ENCODE measurements around the gene CPNE6.
A peak's percentile ranks its signal among the peaks of the same experiment; 100 is the strongest.

The CPNE6 gene

DNA sequence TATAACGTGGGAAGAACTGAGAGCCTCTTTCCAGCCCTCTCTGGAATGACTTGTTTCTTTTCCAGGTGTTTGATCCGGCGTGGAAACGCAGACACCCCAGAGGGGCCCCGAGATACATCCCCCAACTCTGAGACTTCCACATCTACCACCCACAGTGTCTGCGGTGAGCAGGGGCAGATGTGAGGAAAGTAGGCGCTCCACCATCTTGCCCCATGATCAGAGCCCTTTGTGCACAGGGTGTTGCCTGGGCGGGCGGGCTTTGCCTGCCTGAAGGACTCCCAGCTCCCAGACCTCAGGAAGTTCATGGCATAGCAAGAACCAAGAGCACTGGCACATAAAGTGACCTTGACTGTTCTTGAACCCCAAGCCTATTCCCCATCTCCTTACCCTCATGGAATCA lies 16.7 kb upstream of the CPNE6 start:
- no peak for DNase-seq

DNA sequence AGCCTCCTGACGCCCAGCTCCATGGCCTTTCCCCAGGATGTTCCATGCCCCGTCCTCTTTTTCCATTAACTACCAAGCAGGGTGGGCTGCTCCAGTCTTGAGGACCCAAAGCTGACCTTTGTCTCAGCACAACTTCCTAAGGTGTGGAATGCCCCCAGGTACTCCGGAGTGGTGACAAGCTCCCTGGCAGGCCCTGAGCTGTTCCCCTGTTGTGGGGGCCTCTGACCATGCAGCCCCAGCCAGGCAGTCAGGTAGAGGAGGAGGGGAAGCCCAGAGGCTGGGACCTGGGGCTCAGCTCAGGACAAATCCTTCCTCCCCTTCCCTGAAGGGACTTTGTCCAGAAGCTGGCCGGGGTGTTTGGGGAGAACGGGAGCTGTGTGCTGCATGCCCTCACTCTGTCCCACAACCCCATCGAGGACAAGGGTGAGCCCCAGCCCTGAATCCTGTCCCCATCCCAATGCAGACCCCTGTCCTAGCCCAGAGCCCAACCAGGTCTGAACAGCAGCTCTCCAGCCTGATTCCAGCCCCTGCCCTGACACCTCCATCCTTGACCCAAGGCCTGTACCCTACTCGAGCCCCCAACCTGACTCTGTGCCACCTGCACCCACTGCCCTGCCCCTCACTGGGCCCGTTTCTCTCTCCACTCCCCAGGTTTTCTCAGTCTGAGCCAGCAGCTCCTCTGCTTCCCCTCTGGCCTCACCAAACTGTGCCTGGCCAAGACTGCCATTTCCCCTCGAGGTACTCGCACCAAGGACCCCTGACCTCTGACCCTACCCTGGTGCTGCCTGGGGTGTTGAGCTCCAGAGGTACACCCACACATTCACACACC lies 15.2 kb upstream of the CPNE6 start:
- no peak for DNase-seq

- DNase-seq = no peak
Observed at GRCh38 chr14:24056800-24057184, 14.6 kb upstream of the CPNE6 start.

GRCh38 chr14:24057271-24057670 lies 14.1 kb upstream of the CPNE6 start:
- DNase-seq = no peak

- DNase-seq = no peak
Observed at GRCh38 chr14:24057867-24058259, 13.5 kb upstream of the CPNE6 start.

DNA sequence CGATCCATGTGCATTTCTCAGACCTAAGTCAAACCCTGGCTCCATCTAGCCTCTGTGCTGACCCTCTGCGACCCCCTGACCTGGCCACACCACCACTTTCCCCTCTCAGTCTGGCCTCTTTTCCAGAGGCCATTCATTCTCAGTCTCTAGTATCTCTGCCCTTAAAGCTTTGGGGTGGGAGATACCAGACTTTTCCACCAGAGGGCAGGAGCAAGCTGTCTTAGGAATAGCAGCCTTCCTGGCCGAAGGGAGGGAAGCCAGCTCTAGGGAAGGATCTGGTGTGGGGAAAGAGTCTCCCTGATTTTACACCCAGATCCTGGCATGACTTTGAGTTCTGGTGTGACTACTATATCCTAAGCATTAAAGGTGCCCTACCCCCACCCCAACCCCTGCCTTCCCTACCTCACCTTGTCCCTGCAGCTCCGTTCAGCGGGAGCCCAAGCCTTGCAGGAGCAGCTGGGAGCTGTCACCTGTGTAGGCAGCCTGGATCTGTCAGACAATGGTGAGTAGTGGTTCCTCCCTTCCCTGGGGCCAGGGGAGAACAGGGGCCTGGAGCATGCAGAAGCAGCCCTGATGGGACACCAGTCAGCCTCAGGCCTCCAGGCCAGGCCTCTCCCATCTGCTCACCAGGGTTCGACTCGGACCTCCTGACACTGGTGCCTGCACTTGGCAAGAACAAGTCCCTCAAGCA lies 13.0 kb upstream of the CPNE6 start:
- DNase-seq = peak; percentile 67

GRCh38 chr14:24058951-24059475 lies 12.3 kb upstream of the CPNE6 start:
- no peak for DNase-seq

DNA sequence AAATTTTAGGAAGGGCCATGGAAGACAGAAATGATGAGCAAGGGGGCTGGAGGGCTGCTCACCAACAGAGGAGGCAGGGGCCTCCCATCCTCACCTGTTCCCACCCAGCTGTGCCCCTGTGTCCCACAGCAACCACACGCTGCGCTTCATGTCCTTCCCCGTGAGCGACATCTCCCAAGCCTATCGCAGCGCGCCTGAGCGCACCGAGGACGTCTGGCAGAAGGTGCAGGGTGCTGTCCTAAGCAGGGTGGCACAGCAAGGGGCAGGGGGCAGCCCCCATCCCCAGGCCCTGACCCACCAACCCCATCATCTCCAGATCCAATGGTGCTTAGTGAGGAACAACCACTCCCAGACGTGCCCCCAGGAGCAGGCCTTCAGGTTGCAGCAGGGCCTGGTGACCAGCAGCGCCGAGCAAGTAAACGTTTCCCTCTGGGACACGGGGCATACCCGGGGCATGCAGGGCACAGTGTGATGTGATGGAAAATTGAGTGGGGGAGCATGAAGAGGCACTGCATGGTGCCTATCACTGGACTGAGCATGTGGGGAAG lies 11.4 kb upstream of the CPNE6 start:
- no peak for DNase-seq

DNA sequence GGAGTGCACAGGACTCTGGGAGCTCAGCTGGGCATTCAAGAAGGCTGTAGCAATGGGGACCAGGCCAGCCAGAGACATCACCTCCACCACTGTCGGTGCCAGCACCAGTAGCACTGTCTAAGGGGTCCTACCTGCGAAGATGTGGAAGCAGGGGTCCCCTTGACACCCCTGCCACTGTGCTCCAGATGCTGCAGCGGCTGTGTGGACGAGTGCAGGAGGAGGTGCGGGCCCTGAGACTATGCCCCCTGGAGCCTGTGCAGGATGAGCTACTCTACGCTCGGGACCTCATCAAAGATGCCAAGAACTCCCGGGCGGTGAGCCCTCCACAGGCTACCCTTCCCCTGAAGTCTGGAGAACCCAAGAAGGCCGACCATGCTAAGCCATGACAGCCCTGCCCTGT lies 10.9 kb upstream of the CPNE6 start:
- DNase-seq = no peak

DNA sequence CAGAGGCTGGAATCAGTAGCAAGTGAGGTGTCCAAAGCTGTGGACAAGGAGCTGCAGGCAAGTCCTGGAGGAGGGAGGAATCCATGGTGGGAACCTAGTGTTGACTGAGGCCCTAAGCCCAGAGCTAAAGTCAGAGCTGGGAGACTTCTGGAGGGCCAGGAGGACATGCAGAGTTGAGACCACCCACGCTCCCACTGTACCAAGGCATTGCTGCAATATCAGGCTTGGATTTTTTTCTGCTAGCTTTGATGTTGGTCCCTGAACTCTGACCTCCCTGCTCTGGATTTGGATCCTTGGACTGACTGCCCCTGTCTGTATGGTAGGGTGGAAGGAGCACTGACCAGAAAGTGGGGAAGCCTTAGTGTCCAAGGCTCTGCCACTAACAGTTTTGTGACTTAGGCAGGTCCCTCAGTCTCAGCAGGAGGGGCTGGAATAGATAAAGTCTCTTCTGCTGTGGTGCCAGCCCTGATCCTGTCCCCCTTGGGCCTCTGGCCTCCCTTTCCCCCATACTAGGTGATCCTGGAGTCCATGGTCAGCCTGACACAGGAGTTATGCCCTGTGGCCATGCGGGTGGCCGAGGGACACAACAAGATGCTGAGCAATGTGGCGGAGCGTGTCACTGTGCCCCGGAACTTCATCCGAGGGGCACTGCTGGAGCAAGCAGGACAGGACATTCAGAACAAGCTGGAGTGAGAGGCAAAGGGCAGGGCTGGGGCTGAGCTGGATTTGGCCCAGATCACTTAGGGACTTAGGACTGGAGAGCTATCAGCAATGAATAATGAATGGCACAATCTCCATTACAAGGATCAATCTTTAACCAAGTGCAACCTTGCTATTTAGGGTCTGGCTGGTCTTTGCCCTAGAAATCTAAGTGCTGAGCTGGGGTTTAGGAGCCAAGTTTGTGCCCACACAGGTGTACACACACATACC lies 10.1 kb upstream of the CPNE6 start:
- DNase-seq = no peak

GRCh38 chr14:24062216-24062980 lies 9.0 kb upstream of the CPNE6 start:
- no peak for DNase-seq

- no peak for DNase-seq
Observed at GRCh38 chr14:24063263-24063836, 8.0 kb upstream of the CPNE6 start.

DNA sequence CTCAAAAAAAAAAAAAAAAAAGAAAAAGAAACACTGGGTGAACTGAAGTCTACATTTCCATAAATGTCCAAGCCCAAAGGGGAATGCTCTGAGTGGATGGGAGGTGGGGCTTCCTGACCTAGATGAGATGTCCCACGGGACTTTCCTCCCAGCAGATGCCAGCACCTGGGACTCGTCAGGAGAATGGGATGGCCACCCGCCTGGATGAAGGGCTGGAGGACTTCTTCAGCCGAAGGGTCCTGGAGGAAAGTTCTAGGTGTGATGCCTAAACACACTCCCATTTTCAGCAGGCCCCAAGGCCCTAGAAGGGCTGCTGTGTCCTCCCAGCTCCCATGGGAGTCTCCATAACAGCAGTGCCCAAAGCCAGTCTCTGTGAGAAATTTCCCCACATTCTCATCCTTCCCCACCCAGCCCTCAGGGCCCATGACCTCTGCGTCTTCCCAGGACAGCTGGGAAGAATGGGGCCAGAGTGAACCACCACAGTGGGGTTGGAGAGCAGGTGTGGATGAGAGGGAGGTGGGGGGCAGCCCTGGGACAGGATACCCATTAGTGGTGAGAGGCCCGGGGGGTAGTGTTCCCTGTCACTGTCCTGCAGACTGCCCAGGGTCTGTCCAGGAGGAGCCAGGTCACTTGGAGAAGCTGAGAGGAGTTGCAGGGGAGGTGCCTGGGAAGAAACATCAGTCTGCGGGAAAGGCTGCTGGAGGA lies 7.1 kb upstream of the CPNE6 start:
- no peak for DNase-seq

GRCh38 chr14:24064856-24065255 lies 6.5 kb upstream of the CPNE6 start:
- DNase-seq = no peak

DNA sequence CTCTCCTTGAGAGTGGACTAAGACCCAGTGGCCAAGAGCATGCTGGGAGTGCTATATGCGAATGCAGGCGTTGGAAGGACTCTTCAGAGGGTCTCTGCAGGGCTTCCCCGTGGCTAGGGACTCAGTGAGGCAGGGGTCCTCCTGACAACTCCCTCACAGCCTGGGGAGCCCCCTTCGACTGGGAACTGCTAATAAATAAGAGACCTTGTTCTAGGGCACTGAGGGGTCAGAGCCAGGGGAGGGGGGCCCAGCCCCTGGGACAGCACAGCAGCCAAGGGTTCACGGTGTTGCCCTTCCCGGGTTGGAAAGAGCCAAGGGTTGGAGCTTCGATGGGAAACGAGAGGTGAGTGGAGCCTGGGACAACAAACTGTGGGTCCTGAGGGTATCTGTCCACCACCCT lies 6.0 kb upstream of the CPNE6 start:
- DNase-seq = no peak

DNA sequence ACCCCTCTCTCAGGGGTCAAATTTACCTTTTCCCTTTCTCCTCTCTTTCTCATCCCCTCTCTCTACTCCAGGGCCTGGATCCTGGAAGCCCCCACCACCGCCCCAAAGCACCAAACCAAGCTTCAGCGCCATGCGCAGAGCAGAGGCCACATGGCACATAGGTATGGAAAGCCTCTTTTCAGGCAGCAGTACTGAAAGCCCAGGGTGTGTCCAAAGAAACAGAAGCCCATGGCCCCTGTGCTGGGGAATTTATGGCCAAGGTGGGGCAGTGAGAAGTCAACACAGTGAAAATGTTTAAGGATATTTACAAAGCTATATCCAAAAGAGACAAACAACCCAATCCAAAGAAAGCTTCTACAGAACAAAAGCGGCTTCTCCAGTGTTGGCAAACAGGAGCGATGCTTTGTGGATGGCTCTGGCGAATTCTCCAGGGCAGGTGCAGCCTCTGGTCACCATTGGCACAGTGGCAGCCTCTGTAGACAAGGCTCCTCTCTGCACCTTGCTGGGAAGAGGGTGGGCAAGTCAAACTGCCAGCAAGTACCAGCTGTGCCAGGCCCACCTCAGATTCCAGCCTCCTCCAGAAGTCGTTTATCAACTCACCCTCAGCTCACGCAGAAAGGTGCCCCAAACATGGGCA lies 4.7 kb upstream of the CPNE6 start:
- DNase-seq = no peak

- no peak for DNase-seq
Observed at GRCh38 chr14:24067133-24068082, 4.0 kb upstream of the CPNE6 start.

DNA sequence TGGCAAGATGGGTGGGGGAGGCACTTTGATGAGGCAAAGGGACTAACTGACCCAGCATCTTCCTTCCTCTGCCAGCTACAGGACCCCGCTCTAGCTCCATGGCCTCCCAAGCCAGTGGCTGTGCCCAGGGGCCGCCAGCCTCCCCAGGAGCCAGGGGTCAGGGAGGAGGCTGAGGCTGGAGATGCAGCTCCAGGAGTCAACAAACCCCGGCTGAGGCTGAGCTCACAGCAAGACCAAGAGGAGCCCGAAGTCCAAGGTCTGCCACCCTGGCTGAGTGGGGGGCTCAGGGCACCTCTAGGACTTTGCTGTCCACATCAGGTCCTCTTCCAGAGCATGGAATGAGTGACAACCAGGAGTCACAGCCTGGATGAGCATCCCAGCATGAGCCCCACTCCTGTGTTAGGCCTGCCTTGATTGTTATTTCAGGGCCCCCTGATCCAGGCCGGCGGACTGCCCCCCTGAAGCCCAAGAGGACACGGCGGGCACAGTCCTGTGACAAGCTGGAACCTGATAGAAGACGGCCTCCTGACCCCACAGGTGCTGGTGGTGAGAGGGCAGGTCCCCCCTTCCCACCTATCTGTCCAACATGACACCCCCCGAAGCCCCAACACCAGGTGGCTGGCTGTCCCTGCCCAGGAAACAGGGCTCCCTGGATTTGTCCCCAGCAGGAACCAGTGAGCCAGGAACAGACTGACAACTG lies 2.5 kb upstream of the CPNE6 start:
- DNase-seq = no peak

DNA sequence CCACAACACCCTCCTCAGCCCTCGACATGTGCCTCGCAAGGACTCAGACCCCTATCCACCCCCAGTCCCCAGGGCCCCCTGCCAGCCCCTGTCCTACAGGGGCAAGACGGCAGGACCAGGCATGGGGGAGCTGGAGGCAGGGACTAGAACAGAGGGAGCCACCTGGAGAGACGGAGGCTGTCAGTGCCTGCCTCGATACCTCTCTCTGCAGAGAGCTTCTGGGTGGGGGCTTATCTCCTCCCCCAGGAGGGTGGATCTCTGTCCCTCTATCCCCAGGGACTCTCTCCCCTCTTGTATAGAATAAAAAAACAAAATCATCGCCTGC lies 2.0 kb upstream of the CPNE6 start:
- DNase-seq = no peak
